Upper lobe of left lung (tissue), 6 donors: ENCODE data around the gene BHLHE40. TPM values are rescaled to one million over a fixed set of nuclear protein-coding genes. Genes with fewer than 3 reads are reported as not detected.

Source experiments
- ATAC-seq, 2 donors: fragments of 200-7000 bp; cut with Tn5 transposase; one replicate each; pipeline ENCODE4 v1.9.1; 2022; ENCODE audit warnings: mild to moderate bottlenecking in 2 of 2, moderate library complexity in 2 of 2; ENCODE audit not compliant: low FRiP score in 2 of 2
- DNase-seq, 2 donors: peaks; one replicate each; pipeline ENCODE4 v3.0.0-alpha.2; 2019 to 2020
- H3K27ac ChIP-seq, 4 donors: fragments of 200-600 bp; sonication (generic); one replicate each; pipeline ENCODE4 v1.5.1; 2016 to 2019
- H3K27me3 ChIP-seq, 4 donors: fragments of 200-600 bp; sonication (generic); one replicate each; pipeline ENCODE4 v1.5.1; 2017 to 2019
- H3K36me3 ChIP-seq, 4 donors: fragments of 200-600 bp; sonication (generic); one replicate each; pipeline ENCODE4 v1.5.1; 2016 to 2019
- H3K4me1 ChIP-seq, 4 donors: fragments of 200-600 bp; sonication (generic); one replicate each; pipeline ENCODE4 v1.5.1; 2018 to 2019
- H3K4me3 ChIP-seq, 4 donors: fragments of 200-600 bp; sonication (generic); one replicate each; pipeline ENCODE4 v1.5.1; 2017 to 2019; ENCODE audit warnings: mild to moderate bottlenecking in 2 of 4, moderate library complexity in 1 of 4
- H3K9me3 ChIP-seq, 4 donors: fragments of 200-600 bp; sonication (generic); one replicate each; pipeline ENCODE4 v1.5.1; 2018 to 2019
- EP300 ChIP-seq, 4 donors: sonication (generic); formaldehyde crosslinking; IDR thresholded peaks; one replicate each; pipeline ENCODE4 v1.5.1; 2017; ENCODE audit warnings: antibody characterized with exemption in 4 of 4, control low read depth in 2 of 4
- POLR2A ChIP-seq, 4 donors: fragments of 450-650 bp; IDR thresholded peaks; one replicate each; pipeline ENCODE4 v1.5.1; 2016 to 2017; ENCODE audit warnings: antibody characterized with exemption in 4 of 4, mild to moderate bottlenecking in 2 of 4
- POLR2AphosphoS5 ChIP-seq, 2 donors: sonication (generic); formaldehyde crosslinking; IDR thresholded peaks; one replicate each; pipeline ENCODE4 v1.5.1; 2017; ENCODE audit warnings: antibody characterized with exemption in 2 of 2
- WGBS, 2 donors: methylation state at CpG; one replicate each; pipeline ENCODE4 v1.1.5; 2017 to 2018; 5-methylcytosine and 5-hydroxymethylcytosine counted together
- total RNA-seq, 6 donors: library from RNA; depleted of rRNA in 4 of 6; stranded (reverse); fragments of >200 nt in 4 of 6; gene quantifications; one replicate each; pipeline versions ENCODE4 v1.1.0 to v1.2.1, GENCODE V29; 2016 to 2021
- TF ChIP-seq, protein P1 (sequence below), 6 experiments: fragments of 450-650 bp in 4 of 6; fragments of 200-600 bp in 2 of 6; sonication (generic) in 2 of 6; IDR thresholded peaks; one replicate each; pipeline ENCODE4 v1.5.1; 2016 to 2019; ENCODE audit warnings: antibody characterized with exemption in 6 of 6
- donor health status: DM: no; HTN: no; CAD: no; lungs with moderate emphysema.
- donor health status: DM: no; HTN: yes; CAD: no; lungs with severe emphysema.

Gene BHLHE40
- total RNA-seq, 6 donors from 2014 or later, result 58.7 to 129 (median 78.6) TPM

DNA sequence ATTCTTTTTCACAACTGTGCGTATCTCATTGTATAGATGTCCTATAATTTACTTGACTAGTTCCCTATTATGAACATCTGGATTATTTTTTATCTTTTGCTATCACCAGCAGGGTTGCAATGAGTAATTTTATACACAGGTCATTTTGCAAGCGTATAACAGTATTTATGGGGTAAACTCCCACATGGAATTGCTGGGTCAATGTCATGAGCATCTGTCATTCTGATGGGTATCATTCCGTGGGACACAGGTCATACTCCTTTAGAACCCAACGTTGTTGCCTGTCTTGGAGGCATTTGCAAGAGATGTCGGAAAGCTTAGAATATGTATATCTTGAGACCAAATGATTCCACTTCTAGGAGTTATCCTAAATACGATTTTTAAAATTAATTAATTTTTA, 12.9 kb downstream of the BHLHE40 start:
- H3K4me3 ChIP-seq, result no peak overlapping the region
- no peaks in the 10 kb centered on the region for H3K36me3 ChIP-seq
- DNase-seq, result no peak
- no peaks in the 10 kb centered on the region for H3K27me3 ChIP-seq
- 91 to 93% methylated on average over 6 of the region's 6 CpGs for WGBS, 2 donors
- ATAC-seq, result no peak
- TF ChIP-seq POLR2A (IDR thresholded peaks at IDR 0.05) (no peak), EP300 (IDR thresholded peaks at IDR 0.05) (no peak), POLR2AphosphoS5 (IDR thresholded peaks at IDR 0.05) (no peak)
- TF ChIP-seq, protein P1, sequence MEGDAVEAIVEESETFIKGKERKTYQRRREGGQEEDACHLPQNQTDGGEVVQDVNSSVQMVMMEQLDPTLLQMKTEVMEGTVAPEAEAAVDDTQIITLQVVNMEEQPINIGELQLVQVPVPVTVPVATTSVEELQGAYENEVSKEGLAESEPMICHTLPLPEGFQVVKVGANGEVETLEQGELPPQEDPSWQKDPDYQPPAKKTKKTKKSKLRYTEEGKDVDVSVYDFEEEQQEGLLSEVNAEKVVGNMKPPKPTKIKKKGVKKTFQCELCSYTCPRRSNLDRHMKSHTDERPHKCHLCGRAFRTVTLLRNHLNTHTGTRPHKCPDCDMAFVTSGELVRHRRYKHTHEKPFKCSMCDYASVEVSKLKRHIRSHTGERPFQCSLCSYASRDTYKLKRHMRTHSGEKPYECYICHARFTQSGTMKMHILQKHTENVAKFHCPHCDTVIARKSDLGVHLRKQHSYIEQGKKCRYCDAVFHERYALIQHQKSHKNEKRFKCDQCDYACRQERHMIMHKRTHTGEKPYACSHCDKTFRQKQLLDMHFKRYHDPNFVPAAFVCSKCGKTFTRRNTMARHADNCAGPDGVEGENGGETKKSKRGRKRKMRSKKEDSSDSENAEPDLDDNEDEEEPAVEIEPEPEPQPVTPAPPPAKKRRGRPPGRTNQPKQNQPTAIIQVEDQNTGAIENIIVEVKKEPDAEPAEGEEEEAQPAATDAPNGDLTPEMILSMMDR (IDR thresholded peaks at IDR 0.05), result no peak
- no peaks in the 10 kb centered on the region for H3K9me3 ChIP-seq
- peaks cover 5 to 16% (median 11%) of the 10 kb centered on the region in 4 donors for H3K4me1 ChIP-seq
- H3K27ac ChIP-seq, result no peak overlapping the region

DNA sequence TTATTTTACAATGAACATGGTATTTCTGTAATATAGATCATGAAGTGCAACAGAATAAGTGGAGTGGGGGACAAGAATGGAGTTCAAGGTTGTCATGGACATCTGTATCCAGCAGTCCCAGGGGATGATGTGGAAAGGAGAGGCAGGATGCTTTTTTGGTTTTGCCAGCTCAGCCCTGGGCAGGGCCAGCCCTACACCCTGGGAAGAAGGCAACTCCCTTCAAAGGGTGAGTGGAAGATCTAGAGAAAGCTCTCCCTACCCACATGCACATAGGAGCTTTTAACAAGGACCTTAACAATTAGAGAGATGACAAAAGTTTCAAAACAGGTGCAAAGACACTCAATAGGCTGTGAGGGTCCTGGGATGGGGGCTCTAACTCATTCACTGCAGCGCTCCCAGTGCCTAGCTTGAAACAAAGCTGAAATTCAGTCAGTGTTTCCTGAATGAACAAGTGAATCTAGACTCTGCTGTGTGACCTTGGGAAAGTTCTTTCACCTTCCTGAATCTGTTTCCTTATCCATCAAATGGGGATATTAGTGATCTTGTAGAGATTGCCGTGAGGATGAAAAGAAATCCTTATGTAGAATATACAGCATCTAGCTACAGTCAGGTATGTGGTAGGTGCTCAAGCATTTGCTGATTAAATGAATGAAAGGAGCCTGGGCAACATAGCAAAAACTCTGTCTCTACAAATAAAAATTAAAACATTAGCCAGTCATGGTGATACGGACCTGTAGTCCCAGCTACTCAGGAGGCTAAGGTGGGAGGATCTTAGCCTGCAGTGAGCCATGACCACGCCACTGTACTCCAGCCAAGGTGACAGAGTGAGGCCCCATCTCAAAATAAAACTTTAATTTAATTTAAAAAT, 14.3 kb downstream of the BHLHE40 start:
- Histone ChIP-seq H3K9me3 (no peaks in the 10 kb centered on the region), H3K36me3 (no peaks in the 10 kb centered on the region), H3K4me3 (no peak overlapping the region), H3K27me3 (no peaks in the 10 kb centered on the region), H3K4me1 (peaks cover 0 to 7% (median 1%) of the 10 kb centered on the region in 4 donors), H3K27ac (no peak overlapping the region)
- TF ChIP-seq, protein P1 (IDR thresholded peaks at IDR 0.05), result no peak
- TF ChIP-seq EP300 (IDR thresholded peaks at IDR 0.05), result no peak
- TF ChIP-seq POLR2AphosphoS5 (IDR thresholded peaks at IDR 0.05), result no peak
- TF ChIP-seq POLR2A (IDR thresholded peaks at IDR 0.05), result no peak
- WGBS, 2 donors, result 81 to 94% methylated on average over 4 of the region's 4 CpGs
- ATAC-seq, result no peak
- DNase-seq, result no peak

DNA sequence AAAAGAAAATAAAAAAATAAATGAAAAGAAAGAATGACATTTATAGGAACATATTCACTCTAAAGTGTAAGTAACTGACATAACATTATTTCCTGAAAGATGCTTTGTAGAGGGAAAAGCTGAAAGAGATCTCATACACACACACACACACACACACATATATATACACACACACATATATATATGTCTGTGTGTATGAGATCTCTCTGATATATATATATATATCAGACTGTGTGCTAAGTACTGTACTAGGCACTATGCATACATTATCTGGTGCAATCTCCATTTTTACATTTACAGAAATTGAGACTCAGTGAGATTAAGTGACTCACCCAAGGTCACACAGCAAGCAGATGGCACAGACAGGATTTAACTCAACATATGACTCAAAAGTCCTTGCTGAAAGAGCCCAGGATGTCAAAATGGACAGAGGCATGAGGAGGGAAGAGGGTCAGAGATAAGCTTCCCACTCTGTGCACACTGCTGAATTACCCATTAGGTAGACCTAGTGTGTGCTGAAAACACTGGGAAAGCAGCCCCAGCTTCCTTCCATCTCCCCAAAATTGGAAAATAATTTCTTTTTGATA, 15.0 kb downstream of the BHLHE40 start:
- H3K4me1 ChIP-seq, result peaks cover 0 to 4% (median 0%) of the 10 kb centered on the region in 4 donors
- H3K9me3 ChIP-seq, result no peaks in the 10 kb centered on the region
- H3K27ac ChIP-seq, result no peak overlapping the region
- ATAC-seq (no peak), DNase-seq (no peak)
- H3K27me3 ChIP-seq, result no peaks in the 10 kb centered on the region
- no peak overlapping the region for H3K4me3 ChIP-seq
- TF ChIP-seq POLR2A (IDR thresholded peaks at IDR 0.05) (no peak), EP300 (IDR thresholded peaks at IDR 0.05) (no peak), POLR2AphosphoS5 (IDR thresholded peaks at IDR 0.05) (no peak)
- TF ChIP-seq, protein P1 (IDR thresholded peaks at IDR 0.05), result no peak
- H3K36me3 ChIP-seq, result no peaks in the 10 kb centered on the region

DNA sequence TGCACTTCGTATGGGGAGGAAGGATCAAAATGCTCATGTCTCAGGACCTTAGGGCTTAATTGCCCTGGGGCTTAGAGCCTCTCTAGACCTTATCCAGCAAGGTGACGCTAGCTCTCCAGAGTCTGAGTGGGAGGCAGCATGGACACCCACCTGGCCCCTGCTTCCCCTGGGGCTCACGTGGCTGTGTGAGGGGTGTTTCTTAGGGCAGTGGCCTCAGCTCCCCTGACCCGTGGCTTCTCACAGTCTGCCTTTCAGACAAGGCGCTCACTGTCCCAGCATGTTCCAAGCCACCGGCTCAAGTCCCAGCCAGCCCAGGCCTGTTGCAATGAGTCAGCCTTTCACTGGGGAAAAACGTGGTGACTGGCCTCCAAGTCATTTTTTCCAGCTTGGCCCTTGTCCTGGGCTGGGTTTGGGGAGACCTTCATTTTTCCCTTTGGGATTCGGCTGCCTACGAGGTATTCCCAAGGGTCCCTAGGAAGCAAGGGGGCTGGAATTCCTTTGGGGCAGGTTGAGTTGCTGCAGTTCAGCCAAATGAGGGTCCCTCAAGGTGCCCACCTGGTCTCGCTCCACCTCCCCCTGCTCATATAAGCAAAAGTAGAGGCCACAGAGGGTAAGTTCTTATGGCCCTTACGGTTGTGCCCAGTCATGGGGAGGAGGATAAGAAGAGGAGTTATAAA, 15.7 kb downstream of the BHLHE40 start:
- H3K4me3 ChIP-seq, result no peak overlapping the region
- H3K9me3 ChIP-seq, result no peaks in the 10 kb centered on the region
- H3K36me3 ChIP-seq, result no peaks in the 10 kb centered on the region
- H3K27ac ChIP-seq, result no peak overlapping the region
- peak in 1 of 2 donors; percentile 91 for ATAC-seq
- no peaks in the 10 kb centered on the region for H3K27me3 ChIP-seq
- no peaks in the 10 kb centered on the region for H3K4me1 ChIP-seq
- 80 to 85% methylated on average over 7 to 11 of the region's 11 CpGs for WGBS, 2 donors
- peak in 1 of 2 donors; percentile 44 for DNase-seq
- TF ChIP-seq POLR2A (IDR thresholded peaks at IDR 0.05) (no peak), POLR2AphosphoS5 (IDR thresholded peaks at IDR 0.05) (no peak), EP300 (IDR thresholded peaks at IDR 0.05) (no peak)
- TF ChIP-seq, protein P1 (IDR thresholded peaks at IDR 0.05), result no peak
